GM21447 (cell line): ENCODE data around the gene PIF1.
A peak's percentile ranks its signal among the peaks of the same experiment; 100 is the strongest.

ENCODE experiments used
- ATAC-seq: cut with Tn5 transposase; IDR thresholded peaks from one replicate; pipeline ENCODE4 v1.9.1; 2021; ENCODE audit not compliant: unreplicated experiment

PIF1 gene

DNA sequence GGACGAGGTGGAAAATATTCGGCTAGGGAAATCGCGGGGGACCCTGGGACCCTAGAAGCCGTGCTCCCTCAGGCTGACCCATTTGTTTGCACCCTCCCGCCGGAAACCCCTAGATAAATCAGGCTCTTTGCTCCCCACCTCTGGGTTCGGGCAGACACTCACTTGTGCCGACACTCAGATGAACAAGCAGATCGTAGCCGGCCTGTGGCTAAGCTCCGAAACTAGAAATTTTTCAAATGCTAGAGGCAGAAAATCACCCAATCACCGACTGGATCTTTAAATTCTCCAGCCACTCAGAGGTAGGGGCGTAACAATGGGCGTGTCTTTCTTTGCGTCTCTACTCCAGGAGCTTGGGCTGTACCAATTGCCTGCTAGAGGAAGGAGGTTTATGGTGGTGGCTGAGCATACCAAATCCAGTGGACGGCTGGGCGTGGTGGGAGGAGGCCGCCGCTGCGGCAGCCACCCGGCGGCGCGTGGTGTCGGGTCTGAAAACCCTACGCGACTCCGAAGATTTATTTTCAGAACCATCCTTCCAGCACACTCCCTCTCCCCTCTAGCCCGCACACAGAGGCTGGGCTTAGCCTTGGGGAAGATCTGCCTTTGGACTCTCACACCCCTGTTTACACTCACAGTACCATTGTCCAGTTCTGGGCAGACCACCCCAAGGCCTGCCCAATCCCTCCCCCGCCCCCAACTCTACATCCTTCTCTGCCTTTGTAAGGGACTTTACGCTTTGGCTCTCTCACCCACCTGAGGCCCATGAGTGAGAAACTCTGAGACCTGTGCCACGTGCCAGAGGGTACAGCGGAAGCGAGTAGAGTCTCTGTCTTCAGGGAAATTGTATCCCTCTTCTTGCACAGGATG lies at the start of gene PIF1:
Gene PIF1, minus strand, starts transcription at position 217 of the 864 bp plus-strand sequence. CDS start 1,312 bp downstream, outside the sequence.
- ATAC-seq, result peak; percentile 88

- no peak for ATAC-seq
Observed at GRCh38 chr15:64870353-64870752, 44.9 kb upstream of the PIF1 start.

- no peak for ATAC-seq
Observed at GRCh38 chr15:64869501-64869900, 44.1 kb upstream of the PIF1 start.

DNA sequence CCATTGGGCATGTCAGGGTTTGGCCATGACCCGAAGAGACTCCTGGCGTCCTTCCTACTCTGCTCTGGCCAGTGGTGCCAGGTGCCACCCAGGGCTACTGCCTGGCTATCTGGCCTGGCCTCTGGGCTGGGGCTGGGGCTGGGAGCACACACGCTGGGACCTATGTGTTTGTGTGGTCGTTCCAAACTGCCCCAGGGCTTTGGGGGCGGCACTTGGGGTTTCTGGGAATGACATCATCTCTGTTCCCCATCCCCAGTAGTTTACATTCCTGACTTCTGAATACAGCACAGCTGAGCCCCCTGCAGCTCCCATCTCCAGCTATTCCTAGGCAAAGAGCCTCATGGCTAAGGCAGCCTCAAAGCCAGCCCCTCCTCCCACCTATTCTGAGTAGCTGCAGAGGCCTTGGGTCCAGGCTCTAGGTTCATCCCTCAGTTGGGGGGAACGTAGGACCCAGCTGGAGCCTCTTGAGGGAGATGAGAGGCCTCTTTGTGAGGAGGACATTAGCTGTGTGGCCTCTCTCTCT lies 40.6 kb upstream of the PIF1 start:
- no peak for ATAC-seq

GRCh38 chr15:64865126-64865997 lies 39.9 kb upstream of the PIF1 start:
- ATAC-seq, result peak; percentile 56

DNA sequence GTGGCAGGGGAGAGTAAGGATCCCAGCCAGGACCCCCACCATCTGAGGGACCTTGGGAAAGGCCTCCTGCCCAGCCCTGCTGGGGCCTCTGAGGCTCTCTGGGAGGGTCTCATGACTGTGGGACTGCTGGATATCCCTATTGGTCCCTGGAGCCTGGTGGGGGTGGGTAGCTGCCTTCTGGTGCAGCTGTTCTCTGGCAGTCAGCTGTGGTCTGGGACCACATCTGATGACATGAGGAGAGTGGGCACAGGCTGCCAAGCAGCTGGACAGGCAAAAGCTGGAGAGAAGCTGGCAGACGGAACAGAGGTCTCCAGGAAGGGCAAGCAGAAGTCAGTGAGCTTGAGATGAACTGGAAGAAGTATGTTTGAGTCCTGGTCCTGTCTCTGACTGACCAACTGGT lies 38.6 kb upstream of the PIF1 start:
- ATAC-seq, result no peak

GRCh38 chr15:64862408-64862807 lies 37.0 kb upstream of the PIF1 start:
- ATAC-seq, result no peak

GRCh38 chr15:64861960-64862359 lies 36.5 kb upstream of the PIF1 start:
- ATAC-seq, result no peak

- ATAC-seq, result no peak
Observed at GRCh38 chr15:64861331-64861730, 35.9 kb upstream of the PIF1 start.

DNA sequence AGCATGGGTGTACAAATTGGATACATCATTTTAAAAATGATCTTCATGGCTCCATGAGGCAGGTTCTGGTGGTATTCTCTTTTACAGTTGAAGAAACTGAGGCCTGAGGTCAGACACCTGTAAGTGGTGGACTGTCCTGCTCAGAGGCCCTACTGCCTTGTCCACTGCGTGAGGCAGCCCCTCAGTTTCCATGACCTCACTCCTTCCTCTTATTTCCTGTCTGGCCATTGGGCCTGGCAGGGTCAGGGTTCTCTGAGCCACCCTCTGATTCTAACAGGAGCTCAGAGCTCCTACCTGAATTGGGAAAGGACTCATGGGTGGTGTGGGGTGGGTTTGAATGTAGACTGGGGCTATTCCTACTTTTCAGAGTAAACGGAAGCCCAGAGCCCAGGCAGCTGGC lies 33.8 kb upstream of the PIF1 start:
- no peak for ATAC-seq

- no peak for ATAC-seq
Observed at GRCh38 chr15:64858021-64858575, 32.7 kb upstream of the PIF1 start.

DNA sequence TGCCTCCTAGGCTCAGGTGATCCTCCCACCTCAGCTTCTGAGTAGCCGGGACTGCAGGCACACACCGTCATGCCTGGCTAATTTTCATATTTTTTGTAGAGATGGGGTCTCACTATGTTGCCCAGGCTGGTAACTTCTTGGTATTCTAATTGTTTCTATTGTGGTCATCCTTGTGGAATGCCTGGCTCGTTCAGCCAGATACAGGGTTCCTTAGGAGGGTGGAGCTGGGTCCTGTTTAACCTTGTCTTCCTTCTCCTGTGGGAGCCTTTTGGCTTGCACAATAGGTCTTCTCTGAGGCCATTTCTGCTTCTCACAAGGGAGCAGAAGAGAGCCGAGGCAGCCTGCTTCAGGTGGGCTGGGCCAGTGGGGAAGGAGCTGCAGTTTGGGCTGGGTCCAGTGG lies 32.0 kb upstream of the PIF1 start:
- ATAC-seq, result no peak

GRCh38 chr15:64856429-64857145 lies 31.1 kb upstream of the PIF1 start:
- ATAC-seq, result no peak

GRCh38 chr15:64855205-64855975 lies 29.9 kb upstream of the PIF1 start:
- ATAC-seq, result no peak

- ATAC-seq, result no peak
Observed at GRCh38 chr15:64854526-64854925, 29.1 kb upstream of the PIF1 start.

DNA sequence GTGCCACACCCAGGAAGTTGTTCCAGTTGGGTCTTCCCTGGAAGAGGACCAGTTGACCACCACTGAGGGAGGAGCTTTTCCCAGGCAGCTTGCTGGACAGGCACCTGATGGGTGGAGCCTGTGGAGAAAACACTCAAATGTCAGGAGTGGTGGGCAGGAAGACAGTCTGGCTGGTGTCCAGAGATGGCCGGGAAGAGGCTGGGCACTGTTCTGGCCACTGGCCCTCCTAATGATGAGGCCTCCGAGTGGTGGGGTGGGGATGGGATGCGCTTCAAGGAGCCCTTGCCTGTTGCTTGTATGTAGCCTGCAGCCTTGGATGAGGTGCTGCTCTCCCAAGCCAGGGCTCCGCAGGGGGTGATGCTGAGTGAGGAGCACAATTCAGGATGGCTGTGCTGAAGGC lies 28.6 kb upstream of the PIF1 start:
- ATAC-seq, result no peak

GRCh38 chr15:64851503-64851840 lies 26.0 kb upstream of the PIF1 start:
- ATAC-seq, result no peak

DNA sequence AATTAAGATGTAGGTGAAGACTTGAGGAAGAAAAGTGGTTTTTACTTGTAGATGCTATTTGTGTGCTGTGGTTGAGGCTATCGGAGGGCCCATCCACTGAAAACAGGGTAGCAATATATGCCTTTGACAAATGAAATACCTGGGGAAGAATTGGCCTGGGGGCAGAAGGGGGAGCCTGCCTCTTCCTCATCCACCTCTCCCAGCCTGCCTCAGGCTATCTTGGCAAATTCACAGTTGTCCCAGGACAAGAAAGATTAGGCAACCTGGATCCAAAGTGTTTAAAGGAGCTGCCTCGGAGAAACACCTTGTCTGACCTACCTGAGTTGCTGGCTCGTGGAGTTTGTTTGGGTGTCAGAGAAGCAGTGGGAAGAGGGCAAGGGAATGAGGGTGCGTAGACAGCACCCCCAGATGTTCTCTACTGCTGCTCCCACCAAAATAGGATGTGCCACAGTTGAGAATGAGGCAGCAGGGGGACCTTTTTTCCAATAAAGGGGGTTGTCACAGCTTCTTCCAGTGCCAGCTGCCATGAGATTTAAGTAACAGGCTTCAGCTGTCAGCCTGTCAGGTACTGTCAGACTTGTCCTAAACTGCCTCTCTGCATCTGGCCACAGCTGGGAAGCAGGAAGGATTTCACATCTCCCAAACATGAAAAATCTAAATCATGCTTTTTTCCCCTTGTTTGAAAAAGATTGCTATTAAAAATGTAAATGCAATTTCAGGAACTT lies 25.5 kb upstream of the PIF1 start:
- ATAC-seq, result no peak

- ATAC-seq, result no peak
Observed at GRCh38 chr15:64847876-64848716, 22.6 kb upstream of the PIF1 start.
